NCI-H1092 treated with DMSO at 0.1 percent for 48 hours (cell line): ENCODE results near the gene ALDH9A1.
"Not testable (repeated sequence)": the region's sequence is repeated elsewhere in the genome, so short reads cannot be mapped to it uniquely, and the experiment has no call there.

ENCODE experiments used
- DNase-seq: peaks from one replicate; lab custom pipeline; 2025; lab: John Stamatoyannopoulos, UW

The ALDH9A1 gene

DNA sequence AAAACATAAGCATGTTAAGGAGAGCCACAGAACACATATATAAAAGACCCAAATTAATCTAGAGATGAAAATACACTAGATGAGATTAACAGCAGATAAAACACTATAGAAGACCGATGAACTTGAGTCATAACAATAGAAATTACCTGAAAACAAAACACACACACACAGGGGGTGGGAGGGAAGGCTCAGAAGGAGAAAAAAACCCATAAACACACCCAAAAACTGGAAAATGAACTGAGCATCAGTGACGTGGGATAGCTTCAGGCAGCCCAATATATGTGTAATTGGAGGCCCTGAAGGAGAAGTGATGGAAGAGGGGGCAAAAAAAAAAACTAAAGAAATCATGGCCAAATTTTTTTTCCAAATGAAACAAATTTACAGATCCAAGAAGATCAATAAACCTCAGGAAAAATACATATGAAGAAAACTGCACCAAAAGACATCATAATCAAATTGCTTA, 11.4 kb downstream of the ALDH9A1 start:
- DNase-seq, result no peak

DNA sequence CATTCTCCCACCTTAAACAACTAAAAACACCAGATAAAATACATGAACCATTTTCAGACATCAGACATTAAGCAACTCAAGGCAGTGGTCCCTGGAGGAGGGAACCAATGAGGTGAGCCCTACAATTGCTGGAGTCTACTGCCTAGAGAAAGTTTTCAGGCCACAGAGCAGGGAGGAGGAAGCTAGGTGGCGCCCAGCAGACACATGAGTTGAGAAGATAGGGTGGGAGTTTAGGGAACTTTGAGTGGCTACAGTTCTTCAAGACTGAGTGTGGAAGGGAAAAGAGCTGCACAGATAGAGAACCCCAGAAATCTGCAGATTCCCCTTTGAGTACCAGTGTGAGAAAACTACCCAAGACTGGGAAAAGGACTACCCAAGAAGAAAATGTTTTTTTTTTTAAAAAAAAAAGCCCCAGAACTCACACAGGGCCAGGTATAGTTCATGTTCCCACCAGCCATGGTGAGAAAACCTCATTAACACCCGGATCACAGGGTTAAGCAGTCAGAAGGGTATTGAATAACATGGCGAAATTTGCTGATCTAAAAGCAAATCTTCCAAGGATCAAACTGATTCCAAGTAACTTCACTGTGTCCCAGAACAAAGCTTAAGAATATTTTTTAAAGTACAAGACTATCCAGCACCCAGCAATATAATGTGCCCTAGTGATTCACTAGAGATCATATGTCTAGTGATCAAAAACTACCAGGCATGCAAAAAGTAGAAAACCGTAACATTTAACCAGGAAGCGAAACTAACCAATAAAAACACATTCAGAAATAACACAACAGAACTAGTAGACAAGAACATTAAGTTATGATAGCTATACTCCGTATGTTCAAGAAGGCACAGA, 12.0 kb downstream of the ALDH9A1 start:
- no peak for DNase-seq

DNA sequence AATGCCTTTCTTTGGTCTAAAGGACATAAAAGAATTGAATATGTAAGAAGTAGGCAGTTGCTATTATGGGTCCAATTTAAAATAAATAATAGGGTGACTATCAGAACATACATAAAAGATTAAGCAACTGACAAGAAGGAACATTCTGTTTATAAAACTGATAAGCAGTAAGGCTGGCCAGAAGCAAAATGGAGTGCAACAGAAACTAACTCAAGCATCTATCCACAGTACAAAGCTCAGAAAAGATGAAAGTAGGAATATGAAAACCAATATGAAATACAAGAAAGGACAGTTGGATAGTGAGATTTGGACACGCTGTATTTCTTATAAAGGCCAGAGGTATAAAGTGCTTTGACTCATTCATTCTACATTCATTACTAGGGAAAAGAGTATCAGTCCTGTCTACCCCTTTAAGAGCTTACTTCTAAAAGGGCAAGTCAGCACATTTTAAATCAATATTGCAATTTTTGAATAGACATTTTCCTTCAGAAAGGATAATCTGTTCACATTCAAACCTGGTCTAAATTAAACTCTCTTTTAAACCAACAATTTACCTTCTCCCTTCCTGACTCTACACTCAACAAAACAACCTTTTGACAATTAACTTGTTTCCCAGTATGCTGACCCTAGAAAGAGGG, 14.4 kb downstream of the ALDH9A1 start:
- DNase-seq, result no peak

GRCh38 chr1:165680773-165681172, 17.6 kb downstream of the ALDH9A1 start:
- not testable (repeated sequence) for DNase-seq

DNA sequence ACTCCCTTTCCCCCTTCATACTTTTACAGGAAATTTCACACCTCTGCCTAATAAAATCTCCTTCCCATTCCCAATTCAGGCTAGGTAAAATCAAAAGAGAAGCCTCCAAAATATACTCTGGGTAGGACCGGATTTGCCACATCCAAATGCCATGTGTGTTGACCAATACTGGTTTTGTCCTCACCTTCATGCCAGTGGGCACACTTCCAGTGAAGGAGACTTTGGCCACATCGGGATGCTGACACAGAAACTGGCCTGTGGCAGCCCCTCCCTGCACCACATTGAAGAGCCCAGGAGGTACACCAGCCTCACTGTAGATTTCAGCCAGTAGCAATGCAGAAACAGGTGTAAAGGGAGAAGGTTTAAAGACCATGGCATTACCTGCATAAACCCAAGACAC, 18.1 kb downstream of the ALDH9A1 start:
- DNase-seq, result no peak

DNA sequence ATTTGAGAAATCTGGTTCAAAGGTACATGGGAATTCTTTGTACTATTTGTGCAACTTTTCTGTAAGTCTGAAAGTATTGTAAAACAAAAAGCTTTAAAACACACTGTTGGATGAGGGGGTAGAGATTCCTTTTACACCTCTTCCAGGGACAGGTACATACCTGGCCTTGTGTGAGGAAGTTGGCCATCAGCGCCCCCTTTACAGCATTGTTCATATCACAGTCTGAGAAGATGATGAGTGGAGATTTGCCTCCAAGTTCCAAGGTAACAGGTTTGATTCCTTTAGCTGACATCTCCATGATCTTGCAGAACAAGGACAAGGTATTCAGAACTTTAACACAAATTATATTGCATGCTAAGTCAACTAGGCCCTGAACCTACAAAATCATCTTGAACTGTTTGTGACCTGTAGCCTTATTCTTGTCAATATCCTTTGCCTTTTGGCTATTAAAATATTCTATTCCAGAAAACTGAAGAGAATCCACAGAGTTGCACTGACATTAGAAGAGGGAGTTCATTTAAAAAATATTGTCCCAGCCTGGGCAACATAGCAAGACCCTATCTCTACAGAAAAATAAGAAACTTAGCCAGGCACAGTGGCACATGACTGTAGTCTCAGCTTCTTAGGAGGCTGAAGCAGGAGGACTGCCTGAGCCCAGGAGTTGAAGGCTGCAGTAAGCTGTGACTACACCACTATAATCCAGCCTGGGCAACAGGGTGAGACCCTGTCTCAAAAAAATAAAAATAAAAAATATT, 18.9 kb downstream of the ALDH9A1 start:
- no peak for DNase-seq

DNA sequence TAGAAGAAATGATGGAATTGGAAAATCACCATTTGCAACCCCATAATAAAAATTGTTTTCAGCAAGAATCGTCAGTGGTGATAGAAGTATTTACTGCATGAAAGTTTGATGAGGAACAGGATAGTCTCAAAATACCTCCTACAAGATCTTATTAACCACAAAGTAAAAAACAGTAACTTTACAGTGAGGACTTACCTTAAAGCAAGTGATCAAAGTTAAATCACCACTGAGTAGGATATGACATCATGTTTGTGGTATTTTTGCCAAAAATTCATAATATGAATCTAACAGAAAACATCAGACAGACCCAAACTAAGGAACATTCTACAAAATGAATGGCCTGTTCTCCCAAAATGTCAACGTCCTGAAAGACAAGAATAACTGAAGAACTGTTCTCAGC, 19.9 kb downstream of the ALDH9A1 start:
- no peak for DNase-seq

DNA sequence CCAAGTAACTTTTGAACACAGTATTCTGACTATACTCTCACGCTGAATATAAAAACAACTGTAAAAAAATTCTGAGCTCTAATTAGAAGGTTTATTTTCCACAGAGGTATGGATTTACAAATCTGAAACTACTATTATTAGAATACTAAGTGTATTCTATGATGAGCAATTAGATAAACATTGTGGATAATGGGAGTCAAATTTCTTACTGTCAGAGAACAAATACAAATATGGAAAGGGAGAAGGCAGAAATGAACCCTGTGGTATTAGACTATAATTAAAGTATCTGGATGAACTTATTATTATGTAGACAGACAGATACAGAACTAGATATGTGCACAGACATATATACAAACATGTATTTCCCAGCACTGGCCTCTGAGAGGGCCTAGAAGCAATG, 22.6 kb downstream of the ALDH9A1 start:
- DNase-seq, result no peak

- no peak for DNase-seq
These were observed 23.8 kb downstream of the ALDH9A1 start for GRCh38 chr1:165674599-165674998.

GRCh38 chr1:165671526-165671925, 26.8 kb downstream of the ALDH9A1 start:
- DNase-seq, result no peak

GRCh38 chr1:165668184-165668583, 30.2 kb downstream of the ALDH9A1 start:
- no peak for DNase-seq

GRCh38 chr1:165666152-165666825, 32.1 kb downstream of the ALDH9A1 start:
- no peak for DNase-seq

GRCh38 chr1:165662186-165662585, 36.2 kb downstream of the ALDH9A1 start:
- no peak for DNase-seq

DNA sequence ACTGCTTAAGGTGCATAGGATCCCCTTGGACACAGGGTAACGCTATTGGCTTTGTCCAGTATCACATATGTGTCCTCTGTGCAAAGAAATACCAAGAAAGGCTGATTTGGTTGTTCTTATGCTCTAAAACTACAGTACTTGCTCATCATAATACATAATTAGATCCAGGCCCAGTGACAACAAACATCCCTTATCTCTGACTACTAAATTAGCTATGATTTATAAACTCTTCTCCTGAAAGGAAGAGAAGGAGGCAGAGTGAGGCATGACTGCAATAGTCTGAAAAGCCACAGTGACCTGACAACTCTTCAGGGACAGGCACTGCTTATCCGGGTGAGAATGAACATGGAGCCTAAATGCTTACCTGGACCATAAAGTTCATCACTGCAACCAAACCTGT, 36.7 kb downstream of the ALDH9A1 start:
- DNase-seq, result no peak

DNA sequence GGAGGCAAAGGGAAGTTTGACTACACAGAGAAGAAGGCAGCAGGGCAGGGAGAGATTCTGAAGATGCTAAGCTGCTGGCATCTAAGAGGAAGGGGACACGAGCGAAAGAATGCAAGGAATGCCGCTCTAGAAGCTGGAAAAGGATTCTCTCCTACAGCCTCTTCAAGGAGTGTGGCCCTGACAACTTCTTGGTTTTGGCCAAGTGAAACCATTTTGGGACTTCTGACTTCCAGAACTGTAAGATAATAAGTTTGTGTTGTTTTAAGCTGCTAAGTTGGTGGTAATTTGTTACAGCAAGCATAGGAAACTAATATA, 38.8 kb downstream of the ALDH9A1 start:
- no peak for DNase-seq

DNA sequence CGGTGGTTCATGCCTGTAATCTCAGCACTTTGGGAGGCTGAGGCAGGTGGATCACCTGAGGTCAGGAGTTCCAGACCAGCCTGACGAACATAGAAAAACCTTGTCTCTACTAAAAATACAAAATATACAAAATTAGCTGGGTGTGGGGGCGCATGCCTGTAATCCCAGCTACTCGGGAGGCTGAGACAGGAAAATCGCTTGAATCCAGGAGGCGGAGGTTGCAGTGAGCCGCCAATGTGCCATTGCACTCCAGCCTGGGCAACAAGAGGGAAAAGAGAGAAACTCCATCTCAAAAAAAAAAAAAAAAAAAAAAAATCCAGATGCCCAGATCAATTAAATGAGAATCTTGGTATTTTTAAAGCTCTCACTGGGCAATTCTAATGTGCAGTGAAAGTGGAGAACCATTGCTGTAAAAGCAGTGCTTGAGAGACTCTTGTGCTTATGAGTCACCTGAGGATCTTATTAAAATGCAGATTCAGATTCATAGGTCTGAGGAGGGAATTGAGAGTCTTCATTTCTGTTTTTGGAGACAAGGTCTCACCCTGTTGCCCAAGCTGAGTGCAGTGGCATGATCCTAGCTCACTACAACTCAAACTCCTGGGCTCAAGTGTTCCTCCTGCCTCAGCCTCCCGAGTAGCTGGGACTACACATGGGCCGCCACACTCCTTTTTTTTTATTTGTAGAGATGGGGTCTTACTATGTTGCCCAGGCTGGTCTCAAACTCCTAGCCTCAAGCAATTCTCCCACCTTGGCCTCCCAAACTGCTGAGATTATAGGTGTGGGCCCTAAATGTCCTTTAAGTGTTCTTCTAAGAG, 39.4 kb downstream of the ALDH9A1 start:
- DNase-seq, result not testable (repeated sequence)

- no peak for DNase-seq
These were observed 47.3 kb downstream of the ALDH9A1 start for GRCh38 chr1:165650981-165651625.

DNA sequence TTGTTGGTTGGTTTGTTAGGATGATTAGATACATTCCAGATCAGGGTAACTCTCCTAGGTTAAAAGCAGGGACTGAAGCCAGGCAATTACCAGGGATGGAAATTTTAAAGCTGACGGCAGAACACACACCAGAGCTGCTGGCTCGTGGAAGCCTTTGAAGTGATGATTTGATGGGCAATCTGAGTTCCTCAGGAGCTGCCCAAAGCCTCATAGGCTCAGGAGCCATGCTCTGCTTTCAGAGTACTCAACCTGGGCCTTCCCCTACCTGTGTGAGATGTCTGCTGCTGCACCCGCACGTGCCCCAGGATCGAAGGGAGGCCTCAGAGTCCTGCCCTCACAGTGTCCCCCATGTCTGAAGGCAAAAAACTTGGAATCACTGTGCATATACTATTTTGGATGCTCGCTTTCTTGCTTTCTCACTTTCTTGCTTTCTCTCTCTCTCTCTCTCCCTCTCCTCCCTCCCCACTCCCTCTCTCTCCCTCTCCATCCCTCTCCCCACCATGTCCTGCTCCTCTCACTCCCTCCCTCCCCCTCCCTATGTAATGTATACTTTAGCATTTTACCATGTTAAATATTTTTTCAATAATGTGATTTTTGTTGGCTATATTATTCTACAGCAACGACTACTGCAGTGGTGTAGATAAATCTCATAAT, 49.3 kb downstream of the ALDH9A1 start:
- DNase-seq, result no peak

DNA sequence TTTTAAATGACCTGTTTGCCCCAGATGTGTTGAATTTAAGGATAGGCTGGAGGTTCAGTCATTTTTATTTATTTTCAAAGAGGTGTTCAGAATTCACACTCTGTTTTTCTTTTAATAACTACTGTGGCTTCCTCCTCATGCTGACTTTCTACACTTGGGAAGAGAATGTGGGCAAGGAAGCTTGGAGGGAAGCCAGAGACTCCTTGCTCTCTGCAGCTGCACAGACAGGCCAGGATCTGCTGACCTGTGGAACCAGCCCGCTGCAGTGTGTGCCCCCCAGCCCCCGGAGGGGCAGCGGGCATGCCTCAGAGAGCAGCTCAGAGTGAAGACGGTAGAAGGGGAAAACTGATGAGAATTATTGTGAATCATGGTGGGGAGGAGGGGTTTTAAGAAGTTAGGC, 50.4 kb downstream of the ALDH9A1 start:
- DNase-seq, result no peak

- no peak for DNase-seq
These were observed 50.8 kb downstream of the ALDH9A1 start for GRCh38 chr1:165647517-165647916.
